Measurements from ENCODE around the gene GID8.
"Not testable (repeated sequence)": the region's sequence is repeated elsewhere in the genome, so short reads cannot be mapped to it uniquely, and the experiment has no call there.

GID8 gene

GRCh38 chr20:62959101-62959971, 21.4 kb downstream of the GID8 start:
- DNase-seq, result no peak

- DNase-seq, result no peak
Observed at GRCh38 chr20:62959998-62960436, 22.1 kb downstream of the GID8 start.

- DNase-seq, result not testable (repeated sequence)
Observed at GRCh38 chr20:62960446-62961309, 22.7 kb downstream of the GID8 start.

GRCh38 chr20:62961310-62961783, 23.4 kb downstream of the GID8 start:
- no peak for DNase-seq

- no peak for DNase-seq
Observed at GRCh38 chr20:62961799-62962198, 23.9 kb downstream of the GID8 start.

- DNase-seq, result no peak
Observed at GRCh38 chr20:62962221-62962879, 24.4 kb downstream of the GID8 start.

- DNase-seq, result no peak
Observed at GRCh38 chr20:62962891-62963613, 25.1 kb downstream of the GID8 start.

- no peak for DNase-seq
Observed at GRCh38 chr20:62963614-62964397, 25.9 kb downstream of the GID8 start.

GRCh38 chr20:62964700-62965099, 26.8 kb downstream of the GID8 start:
- no peak for DNase-seq

GRCh38 chr20:62965363-62965771, 27.4 kb downstream of the GID8 start:
- no peak for DNase-seq

- no peak for DNase-seq
Observed at GRCh38 chr20:62966212-62967148, 28.5 kb downstream of the GID8 start.

GRCh38 chr20:62967149-62967501, 29.2 kb downstream of the GID8 start:
- no peak for DNase-seq

- no peak for DNase-seq
Observed at GRCh38 chr20:62967628-62968351, 29.8 kb downstream of the GID8 start.

GRCh38 chr20:62968378-62969178, 30.6 kb downstream of the GID8 start:
- DNase-seq, result no peak

- no peak for DNase-seq
Observed at GRCh38 chr20:62969179-62969760, 31.3 kb downstream of the GID8 start.

- DNase-seq, result no peak
Observed at GRCh38 chr20:62969939-62970306, 32.0 kb downstream of the GID8 start.

GRCh38 chr20:62970307-62971210, 32.6 kb downstream of the GID8 start:
- DNase-seq, result no peak

Data from hippocampal formation (tissue), 2 donors.